ENCODE measurements around the gene B4GALT6. TPM values are rescaled to one million over a fixed set of nuclear protein-coding genes. Genes with fewer than 3 reads are reported as not detected.

B4GALT6 gene
- total RNA-seq, 1 experiment from 2014 or later = 21.4 TPM

DNA sequence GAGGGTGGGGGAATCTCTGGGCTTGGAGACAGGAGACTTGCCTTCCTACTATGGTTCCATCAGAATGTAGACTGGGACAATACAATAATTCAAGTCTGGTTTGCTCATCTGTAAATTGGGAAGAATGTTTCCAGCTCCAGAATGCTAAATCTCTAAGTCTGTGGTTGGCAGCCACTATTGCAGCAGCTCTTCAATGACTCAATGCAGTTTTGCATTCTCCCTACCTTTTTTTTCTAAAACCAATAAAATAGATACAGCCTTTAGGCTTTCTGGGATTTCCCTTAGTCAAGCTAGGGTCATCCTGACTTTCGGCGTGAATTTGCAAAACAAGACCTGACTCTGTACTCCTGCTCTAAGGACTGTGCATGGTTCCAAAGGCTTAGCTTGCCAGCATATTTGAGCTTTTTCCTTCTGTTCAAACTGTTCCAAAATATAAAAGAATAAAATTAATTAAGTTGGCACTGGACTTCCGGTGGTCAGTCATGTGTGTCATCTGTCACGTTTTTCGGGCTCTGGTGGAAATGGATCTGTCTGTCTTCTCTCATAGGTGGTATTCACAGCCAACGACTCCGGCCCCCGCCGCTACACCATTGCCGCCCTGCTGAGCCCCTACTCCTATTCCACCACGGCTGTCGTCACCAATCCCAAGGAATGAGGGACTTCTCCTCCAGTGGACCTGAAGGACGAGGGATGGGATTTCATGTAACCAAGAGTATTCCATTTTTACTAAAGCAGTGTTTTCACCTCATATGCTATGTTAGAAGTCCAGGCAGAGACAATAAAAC lies 86.2 kb downstream of the B4GALT6 start:
- DNase-seq (ENCODE audit: extremely low read depth, low read depth) = no peak

- no peak for DNase-seq (ENCODE audit: extremely low read depth, low read depth)
These were observed 88.1 kb downstream of the B4GALT6 start for GRCh38 chr18:31596081-31596872.

DNA sequence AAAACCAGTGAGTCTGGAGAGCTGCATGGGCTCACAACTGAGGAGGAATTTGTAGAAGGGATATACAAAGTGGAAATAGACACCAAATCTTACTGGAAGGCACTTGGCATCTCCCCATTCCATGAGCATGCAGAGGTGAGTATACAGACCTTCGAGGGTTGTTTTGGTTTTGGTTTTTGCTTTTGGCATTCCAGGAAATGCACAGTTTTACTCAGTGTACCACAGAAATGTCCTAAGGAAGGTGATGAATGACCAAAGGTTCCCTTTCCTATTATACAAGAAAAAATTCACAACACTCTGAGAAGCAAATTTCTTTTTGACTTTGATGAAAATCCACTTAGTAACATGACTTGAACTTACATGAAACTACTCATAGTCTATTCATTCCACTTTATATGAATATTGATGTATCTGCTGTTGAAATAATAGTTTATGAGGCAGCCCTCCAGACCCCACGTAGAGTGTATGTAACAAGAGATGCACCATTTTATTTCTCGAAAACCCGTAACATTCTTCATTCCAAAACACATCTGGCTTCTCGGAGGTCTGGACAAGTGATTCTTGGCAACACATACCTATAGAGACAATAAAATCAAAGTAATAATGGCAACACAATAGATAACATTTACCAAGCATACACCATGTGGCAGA lies 89.1 kb downstream of the B4GALT6 start:
- DNase-seq (ENCODE audit: extremely low read depth, low read depth) = no peak

DNA sequence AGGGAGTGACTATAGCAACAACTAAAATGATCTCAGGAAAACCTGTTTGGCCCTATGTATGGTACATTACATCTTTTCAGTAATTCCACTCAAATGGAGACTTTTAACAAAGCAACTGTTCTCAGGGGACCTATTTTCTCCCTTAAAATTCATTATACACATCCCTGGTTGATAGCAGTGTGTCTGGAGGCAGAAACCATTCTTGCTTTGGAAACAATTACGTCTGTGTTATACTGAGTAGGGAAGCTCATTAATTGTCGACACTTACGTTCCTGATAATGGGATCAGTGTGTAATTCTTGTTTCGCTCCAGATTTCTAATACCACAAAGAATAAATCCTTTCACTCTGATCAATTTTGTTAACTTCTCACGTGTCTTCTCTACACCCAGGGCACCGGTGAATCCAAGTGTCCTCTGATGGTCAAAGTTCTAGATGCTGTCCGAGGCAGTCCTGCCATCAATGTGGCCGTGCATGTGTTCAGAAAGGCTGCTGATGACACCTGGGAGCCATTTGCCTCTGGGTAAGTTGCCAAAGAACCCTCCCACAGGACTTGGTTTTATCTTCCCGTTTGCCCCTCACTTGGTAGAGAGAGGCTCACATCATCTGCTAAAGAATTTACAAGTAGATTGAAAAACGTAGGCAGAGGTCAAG lies 91.7 kb downstream of the B4GALT6 start:
- DNase-seq (ENCODE audit: extremely low read depth, low read depth) = no peak

DNA sequence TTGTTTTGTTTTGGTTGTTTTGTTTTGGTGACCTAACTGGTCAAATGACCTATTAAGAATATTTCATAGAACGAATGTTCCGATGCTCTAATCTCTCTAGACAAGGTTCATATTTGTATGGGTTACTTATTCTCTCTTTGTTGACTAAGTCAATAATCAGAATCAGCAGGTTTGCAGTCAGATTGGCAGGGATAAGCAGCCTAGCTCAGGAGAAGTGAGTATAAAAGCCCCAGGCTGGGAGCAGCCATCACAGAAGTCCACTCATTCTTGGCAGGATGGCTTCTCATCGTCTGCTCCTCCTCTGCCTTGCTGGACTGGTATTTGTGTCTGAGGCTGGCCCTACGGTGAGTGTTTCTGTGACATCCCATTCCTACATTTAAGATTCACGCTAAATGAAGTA lies 92.8 kb downstream of the B4GALT6 start, which contains the start of gene TTR:
TTR (plus strand) TSS at position 250 of the 400 bp plus-strand sequence; CDS start at position 276, 26 bp downstream.
- DNase-seq (ENCODE audit: extremely low read depth, low read depth) = no peak

- DNase-seq (ENCODE audit: extremely low read depth, low read depth) = no peak
These were observed 93.3 kb downstream of the B4GALT6 start for GRCh38 chr18:31591113-31591512.

DNA sequence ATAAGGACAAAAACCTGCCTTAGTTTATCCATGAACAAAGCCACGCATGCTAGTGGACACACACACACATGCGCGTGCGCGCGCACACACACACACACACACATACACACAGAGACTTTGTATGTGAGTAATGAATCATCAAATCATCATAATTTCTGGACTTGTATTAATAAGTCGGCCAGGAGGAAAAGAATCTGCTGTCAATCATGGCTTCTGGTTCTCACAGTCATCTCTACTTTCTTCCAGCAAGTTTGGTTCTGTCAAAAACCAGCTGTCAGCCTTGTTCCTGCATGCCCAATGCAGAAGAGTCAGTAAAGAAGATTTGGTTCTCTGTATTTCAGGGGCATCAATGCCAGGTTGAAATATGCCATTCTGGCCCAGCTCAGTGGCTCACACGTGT lies 93.8 kb downstream of the B4GALT6 start:
- DNase-seq (ENCODE audit: extremely low read depth, low read depth) = no peak

- no peak for DNase-seq (ENCODE audit: extremely low read depth, low read depth)
These were observed 96.9 kb downstream of the B4GALT6 start for GRCh38 chr18:31587529-31587928.

DNA sequence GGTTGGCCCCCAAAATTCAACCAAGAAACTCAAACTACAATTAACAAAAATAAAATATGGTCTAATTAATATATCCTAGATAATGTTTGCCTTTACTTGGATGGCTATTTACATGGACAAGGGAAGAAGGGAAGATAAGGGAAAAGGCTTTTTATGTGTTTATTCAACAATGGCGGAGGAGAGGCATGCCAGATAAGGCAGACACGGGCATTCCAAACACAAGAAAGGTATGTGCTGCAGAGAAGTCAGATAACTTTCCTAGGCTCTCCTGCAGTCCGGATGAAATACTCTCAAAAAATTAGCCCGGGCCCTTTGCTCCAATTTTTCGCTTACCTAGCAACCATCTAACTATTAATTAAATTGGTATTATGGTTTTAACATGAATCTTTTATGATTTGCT lies 97.8 kb downstream of the B4GALT6 start:
- DNase-seq (ENCODE audit: extremely low read depth, low read depth) = no peak

GRCh38 chr18:31585991-31586390 lies 98.4 kb downstream of the B4GALT6 start:
- DNase-seq (ENCODE audit: extremely low read depth, low read depth) = no peak

- no peak for DNase-seq (ENCODE audit: extremely low read depth, low read depth)
These were observed 101.1 kb downstream of the B4GALT6 start for GRCh38 chr18:31583185-31583854.

- DNase-seq (ENCODE audit: extremely low read depth, low read depth) = no peak
These were observed 102.7 kb downstream of the B4GALT6 start for GRCh38 chr18:31581498-31582197.

- no peak for DNase-seq (ENCODE audit: extremely low read depth, low read depth)
These were observed 105.0 kb downstream of the B4GALT6 start for GRCh38 chr18:31579375-31579774.

GRCh38 chr18:31578126-31578525 lies 106.3 kb downstream of the B4GALT6 start:
- DNase-seq (ENCODE audit: extremely low read depth, low read depth) = no peak

GRCh38 chr18:31577195-31577594 lies 107.2 kb downstream of the B4GALT6 start:
- DNase-seq (ENCODE audit: extremely low read depth, low read depth) = no peak

- no peak for DNase-seq (ENCODE audit: extremely low read depth, low read depth)
These were observed 107.7 kb downstream of the B4GALT6 start for GRCh38 chr18:31576670-31577069.

DNA sequence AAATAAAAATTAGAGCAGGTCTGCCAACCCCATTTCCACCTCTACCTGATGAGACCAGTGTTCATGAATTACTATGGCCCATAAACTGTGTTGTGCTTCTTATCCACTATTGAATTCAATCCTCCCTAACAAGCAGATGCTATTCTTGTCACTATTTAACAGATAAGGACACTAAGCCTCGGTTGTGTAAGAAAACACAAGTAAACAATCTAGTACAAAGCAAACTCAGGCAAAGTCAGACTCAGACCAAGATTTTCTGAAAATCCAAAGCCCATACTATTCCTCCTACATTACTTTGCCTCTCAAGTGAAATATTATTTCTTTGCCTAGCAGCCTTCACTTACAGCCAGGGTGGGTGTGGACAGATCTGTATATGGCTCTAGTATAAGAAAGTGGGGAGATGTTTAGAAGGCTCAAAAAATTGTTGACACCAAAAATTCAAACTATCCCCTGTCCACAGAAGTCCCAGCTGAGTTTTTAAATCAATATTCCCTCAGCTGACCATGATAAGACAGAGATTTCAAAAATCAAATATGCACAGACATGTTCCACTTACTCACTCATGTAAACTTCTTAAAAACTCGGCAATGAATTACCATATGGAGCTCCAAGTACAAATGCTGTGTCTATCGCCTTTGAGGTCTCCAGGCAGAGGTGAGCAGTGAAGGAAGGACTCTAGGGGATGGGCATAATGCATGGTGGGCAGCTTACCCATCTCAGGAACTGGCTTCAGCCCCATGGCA lies 108.7 kb downstream of the B4GALT6 start:
- DNase-seq (ENCODE audit: extremely low read depth, low read depth) = no peak

- no peak for DNase-seq (ENCODE audit: extremely low read depth, low read depth)
These were observed 110.0 kb downstream of the B4GALT6 start for GRCh38 chr18:31574359-31574758.
